NCI-H460 (cell line): Measurements from ENCODE around the gene SLC25A42. TPM values are rescaled to one million over a fixed set of nuclear protein-coding genes. Genes with fewer than 3 reads are reported as not detected.
A peak's percentile ranks its signal among the peaks of the same experiment; 100 is the strongest.
"Not testable (repeated sequence)": the region's sequence is repeated elsewhere in the genome, so short reads cannot be mapped to it uniquely, and the experiment has no call there.

Experiments used
- DNase-seq: peaks from one replicate; pipeline ENCODE4 v3.0.0-alpha.2; 2016; ENCODE audit warnings: low read depth; ENCODE audit errors: extremely low read depth
- total RNA-seq: library from RNA; depleted of rRNA; stranded (reverse); fragments of >200 nt; shearing (Covaris generic); gene quantifications from 2 replicates; pipeline ENCODE4 v1.2.3, GENCODE V29; 2014

SLC25A42 gene
- total RNA-seq, 1 experiment from 2014 or later, result 1.6 TPM

GRCh38 chr19:19101540-19101939 lies 37.7 kb downstream of the SLC25A42 start:
- no peak for DNase-seq

GRCh38 chr19:19102566-19102965 lies 38.8 kb downstream of the SLC25A42 start:
- not testable (repeated sequence) for DNase-seq

GRCh38 chr19:19103167-19103566 lies 39.4 kb downstream of the SLC25A42 start:
- no peak for DNase-seq

DNA sequence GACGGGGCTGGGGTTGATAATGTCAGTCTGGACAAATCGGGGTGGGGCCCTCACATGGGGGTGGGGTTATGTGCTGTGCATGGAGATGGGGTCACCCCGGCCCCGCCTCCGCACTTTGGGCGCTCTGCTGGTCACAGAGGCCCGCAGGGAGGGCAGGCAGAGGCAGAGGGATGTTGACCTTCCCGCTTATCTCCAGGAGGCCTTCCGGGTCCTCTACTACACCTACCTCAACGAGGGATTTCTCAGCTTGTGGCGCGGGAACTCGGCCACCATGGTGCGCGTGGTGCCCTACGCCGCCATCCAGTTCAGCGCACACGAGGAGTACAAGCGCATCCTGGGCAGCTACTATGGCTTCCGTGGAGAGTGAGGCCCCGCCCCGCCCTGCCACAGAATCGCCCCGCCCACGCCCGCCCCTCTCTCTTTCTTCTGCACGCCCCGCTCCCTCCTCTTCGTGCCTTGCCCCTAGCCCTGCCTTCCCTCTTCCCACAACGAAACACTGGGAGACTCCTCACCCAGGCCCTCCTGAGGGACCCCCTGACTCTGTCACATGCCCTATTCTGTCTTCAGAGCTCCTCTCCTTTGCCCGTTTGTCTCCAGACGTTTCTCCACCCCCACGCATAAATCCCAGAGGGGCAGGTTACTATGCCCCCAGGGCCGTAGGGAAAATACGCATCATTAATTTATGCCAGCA lies 41.7 kb downstream of the SLC25A42 start:
- peak; percentile 32 for DNase-seq

- no peak for DNase-seq
These were observed 42.3 kb downstream of the SLC25A42 start for GRCh38 chr19:19106056-19106551.

GRCh38 chr19:19106938-19107337 lies 43.1 kb downstream of the SLC25A42 start:
- DNase-seq, result not testable (repeated sequence)

DNA sequence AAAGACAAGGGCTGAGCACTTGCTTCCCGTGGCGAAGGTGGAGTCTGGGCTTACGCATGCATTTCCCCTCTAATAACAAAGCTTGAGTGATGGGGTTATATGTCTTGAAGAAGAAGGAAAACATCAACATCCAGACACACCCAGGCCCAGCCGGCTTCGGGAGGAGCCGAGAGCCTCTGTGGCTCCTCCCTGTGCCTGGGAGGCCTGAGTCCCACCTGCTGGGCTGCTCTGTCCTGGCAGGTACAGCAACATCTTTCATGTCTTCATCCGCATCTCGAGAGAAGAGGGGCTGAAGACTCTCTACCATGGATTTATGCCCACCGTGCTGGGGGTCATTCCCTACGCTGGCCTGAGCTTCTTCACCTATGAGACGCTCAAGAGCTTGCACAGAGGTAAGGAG lies 43.9 kb downstream of the SLC25A42 start:
- DNase-seq, result no peak

- no peak for DNase-seq
These were observed 45.8 kb downstream of the SLC25A42 start for GRCh38 chr19:19109601-19110000.

GRCh38 chr19:19110410-19111135 lies 46.8 kb downstream of the SLC25A42 start:
- DNase-seq, result no peak

- no peak for DNase-seq
These were observed 47.5 kb downstream of the SLC25A42 start for GRCh38 chr19:19111136-19111835.

DNA sequence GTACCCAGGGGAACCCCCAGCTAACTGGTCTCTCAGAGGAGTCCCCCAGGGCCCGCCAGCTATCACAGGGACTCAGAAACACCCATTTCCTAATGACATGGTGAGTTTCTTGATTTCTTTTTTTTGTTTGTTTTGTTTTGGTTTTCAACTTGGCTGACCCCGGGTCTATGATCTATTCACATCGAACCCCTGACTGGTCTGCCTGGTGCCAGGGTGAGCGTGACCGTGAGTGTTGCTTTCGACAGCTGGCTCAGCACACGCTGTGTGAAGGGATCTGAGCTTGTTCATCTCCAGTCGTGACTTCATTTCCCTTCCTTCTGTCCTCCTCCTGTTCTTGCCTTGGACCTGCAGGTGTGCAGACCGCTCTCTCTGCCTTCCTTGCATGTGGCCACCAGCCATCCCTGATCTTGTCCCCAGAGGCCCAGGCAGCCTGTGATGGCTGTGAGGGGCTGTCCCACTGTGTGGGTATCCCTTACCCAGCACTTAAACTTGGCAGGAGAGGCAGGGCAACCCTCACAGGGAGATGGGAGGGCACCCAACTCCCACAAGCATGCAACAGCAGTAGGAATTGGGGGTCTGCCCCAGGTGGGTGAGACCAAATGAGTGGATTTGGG lies 48.3 kb downstream of the SLC25A42 start:
- no peak for DNase-seq

DNA sequence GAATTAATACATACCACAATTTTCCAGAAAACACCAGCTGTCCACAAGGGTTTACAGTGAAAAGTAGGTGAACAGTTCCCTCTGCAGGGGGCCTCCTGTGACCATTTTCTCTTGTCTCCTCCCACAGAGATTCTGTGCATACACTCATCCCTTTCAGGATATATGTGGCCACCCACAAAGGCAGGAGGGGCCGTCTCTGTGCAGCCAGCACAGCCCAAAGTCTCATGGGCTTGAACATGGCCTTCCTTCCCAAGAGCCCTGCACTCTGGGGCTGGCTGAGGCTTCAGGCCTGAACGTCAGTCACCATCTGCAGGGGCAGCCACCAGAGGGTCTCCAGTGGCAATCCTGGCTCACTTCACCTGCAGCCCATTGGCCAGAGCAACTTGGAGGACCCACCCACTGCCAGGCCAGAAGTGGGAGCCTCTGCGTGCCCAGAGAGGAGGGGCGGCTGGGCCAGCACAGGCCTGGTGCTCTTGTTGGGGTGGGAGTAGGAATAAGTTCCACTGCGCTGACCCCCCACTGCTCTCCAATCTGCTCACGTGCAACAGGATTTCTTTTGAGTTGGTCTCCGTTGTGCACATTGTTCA lies 49.3 kb downstream of the SLC25A42 start:
- DNase-seq, result no peak

- DNase-seq, result no peak
These were observed 52.2 kb downstream of the SLC25A42 start for GRCh38 chr19:19115954-19116353.

DNA sequence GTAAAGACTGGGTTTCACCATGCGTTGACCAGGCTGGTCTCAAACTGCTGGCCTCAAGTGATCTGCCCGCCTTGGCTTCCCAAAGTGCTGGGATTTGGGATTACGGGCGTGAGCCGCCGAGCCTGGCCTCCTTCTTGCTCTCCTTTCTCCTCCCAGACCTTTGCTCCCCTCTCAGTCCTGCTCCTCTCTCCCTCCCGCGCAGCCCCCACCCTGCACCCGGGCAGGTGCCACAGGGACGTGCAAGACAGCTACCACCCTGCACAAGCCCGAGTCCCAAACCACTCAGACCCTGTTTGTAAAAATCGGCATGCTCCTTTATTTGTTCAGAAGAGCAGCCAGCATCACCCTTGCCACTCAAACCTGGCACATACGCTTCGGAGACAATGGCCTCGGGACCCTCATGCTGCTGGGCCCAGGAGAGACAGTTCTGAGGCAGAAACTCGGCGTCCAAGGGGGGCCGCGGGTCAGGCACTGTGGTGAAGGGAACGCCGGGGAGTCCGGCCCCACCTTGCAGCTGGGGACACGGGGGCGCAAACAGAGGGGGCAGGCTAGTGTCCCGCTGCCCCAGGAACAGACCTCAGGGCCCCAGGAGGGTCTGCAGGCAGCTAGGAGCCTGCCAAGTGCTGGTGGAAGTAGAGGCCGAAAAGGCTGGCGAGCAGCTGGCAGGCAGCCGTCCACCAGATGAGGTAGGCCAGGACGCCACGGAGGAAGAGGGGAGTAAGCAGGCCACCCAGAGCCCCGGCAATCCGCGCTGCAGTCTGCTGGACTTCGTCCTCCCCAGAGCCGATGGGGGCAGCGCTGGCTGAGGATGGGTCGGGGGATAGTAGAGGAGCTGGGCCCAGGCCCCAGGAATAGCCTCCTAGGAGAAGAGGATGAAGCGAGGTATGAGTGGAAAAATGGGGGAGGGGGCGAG lies 55.8 kb downstream of the SLC25A42 start:
- no peak for DNase-seq

DNA sequence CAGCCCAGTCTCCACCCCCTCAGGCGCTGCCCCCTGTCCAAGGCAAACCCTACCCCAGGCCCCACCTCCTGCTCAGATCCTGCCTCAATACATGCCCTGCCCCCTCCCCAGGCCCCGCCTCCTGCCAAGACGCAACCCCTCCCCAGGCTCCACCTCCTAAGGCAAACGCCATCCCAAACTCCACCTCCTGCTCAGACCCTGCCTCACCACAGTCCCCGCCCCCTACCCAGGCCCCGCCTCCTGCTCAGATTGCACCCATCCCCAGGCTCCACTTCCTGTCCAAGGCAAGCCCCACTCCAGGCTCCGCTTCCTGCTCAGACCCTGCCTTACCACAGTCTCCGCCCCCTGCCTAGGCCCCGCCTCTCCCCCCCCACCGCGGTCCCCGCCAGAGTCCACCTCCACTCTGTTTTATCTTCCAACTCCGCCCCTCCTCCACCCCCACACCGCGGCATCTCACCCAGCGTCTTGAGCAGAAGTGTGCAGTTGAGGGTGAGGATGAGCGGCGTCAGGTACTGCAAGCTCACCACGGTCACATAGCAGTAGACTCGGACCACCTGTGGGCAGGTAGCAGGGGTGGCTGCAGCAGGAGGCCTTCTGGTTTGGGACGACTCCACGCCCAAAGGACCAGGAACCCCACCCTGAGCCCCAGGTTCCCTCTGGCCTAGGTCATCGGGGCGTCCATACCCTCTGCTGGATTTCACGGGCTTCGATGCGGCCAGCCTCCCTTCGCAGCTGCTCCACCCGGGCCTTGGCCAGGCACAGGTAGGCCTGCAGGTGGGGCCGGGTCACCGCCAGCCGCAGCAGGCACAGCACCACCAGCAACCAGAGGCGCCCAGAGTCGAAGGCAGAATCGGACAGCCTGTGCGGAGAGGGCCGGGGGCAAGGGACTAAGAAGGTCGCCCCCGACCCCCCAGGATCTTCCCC lies 56.8 kb downstream of the SLC25A42 start:
- DNase-seq, result peak; percentile 5

DNA sequence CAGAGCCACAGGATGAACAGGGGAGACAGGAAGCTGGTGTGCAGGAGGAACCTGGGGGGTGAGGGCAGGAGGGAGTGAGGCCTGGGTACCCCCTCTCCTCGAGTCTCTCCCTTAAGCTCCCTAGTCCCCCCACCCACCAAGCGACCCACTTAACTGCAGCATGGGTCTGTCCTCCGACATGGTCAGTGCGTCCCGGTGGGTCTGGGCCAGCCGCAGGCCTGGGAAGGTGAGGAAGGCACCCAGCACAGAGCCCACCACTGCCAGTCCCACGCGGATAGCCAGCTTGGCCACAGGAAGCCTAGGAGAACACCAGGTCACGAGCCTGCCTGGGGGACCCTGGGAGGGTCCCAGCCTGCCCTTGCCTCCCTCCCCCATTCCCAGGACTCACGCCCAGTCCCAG lies 57.6 kb downstream of the SLC25A42 start:
- DNase-seq, result no peak

DNA sequence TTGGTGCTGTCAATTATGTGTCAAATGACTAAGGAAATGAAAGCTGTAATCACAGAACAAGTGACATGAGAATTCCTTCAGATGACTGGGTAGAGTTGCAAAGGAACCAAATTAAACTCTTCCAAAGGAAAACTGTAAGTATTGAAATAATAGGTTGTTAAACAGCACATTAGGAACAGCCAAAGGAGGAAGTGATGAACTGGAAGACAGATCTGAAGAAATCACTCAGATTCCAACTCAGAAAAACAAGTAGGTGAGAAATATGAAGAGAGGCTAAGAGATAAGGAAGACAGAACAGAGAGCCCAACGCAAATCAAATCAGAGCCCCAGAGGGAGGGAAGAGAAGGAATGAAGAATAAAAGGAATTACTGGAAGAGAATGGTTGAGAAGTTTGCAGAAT lies 59.1 kb downstream of the SLC25A42 start:
- no peak for DNase-seq

DNA sequence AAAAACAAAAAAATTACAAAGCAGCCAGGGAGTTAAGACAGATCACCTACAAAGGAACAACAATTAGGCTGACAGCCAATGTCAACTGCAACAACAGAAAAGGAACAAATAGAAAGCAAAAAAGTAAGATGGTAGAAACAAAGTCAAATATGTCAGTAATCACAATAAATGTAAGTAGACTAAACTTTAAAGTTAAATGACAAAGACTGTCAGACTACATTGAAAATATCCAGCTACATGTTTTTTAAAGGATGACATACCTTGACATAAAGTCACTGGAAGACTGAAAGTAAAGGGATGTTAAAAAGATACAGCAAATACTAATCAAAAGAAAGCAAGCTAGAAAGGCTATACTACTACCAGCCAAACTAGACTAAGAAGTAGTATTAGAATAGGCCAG lies 59.6 kb downstream of the SLC25A42 start:
- DNase-seq, result no peak

DNA sequence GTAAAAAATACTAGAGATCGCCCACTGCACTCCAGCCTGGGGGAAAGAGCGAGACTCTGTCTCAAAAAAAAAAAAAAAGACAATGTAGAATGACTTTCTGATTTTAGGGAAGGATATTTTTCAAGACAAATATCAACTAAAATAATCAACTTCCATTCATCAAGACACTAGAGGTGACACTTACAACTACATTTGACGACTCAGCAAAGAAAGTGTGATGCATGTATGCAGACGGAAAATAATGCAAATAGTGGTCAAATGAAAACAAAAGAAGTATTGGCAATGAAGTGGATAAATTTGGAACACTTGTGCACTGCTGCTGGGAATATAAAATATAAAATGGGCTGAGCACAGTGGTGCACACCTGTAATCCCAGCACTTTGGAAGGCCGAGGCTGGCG lies 62.3 kb downstream of the SLC25A42 start:
- DNase-seq, result no peak
